RCC 7860 (cell line): ENCODE data around the gene KRT31.
"Not testable (repeated sequence)": the region's sequence is repeated elsewhere in the genome, so short reads cannot be mapped to it uniquely, and the experiment has no call there.

Experiments
- DNase-seq: peaks from one replicate; pipeline ENCODE4 v3.0.0-alpha.2; 2015; ENCODE audit warnings: low spot score
- FAIRE-seq: peaks from 2 replicates; lab custom pipeline; 2012; peaks lifted over from hg19 to GRCh38; lab: Jason Lieb, UNC

Gene KRT31

GRCh38 chr17:41396996-41397660, at the start of gene KRT31:
KRT31 (minus strand) TSS chr17:41397608; CDS start chr17:41397539, 69 bp downstream.
- no peak for DNase-seq
- no peak for FAIRE-seq

DNA sequence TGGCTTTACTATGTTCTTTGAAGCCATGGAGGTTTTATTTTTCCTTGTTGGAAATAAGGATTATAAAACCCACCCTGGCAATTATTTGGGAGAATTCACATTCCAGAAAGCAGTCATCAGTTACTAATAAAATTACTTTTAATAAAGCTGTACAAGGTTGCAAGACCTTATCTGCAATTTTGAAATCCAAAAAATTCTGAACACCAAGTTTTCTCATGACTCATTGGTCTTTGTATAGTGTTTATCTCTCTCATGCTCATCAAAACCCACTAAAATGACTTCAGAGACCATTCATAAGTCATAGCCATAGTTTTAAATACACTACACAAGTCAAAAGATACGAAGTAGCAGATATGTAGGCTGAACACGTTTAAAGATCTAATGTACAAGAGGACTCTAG, 49.4 kb upstream of the KRT31 start:
- FAIRE-seq (no peak), DNase-seq (peak; percentile 13)

DNA sequence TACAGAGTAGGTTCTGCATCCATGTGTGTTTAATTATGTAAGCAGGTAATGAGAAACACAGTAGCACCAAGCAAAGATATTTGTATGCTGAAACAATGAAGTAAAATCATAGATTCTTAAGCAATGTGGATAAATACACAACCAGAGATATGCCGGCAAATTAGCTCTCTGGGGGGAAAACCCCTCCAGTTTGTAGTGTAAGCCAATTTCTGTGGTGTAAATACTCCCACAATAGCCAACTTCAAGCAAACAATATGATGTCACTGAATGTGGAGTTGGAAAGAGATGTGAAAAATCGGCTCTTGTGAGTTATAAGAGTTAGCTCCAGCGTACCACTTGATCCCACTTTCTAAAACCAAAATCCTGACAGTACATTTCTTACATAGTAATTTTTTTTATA, 47.2 kb upstream of the KRT31 start:
- DNase-seq (no peak), FAIRE-seq (no peak)

DNA sequence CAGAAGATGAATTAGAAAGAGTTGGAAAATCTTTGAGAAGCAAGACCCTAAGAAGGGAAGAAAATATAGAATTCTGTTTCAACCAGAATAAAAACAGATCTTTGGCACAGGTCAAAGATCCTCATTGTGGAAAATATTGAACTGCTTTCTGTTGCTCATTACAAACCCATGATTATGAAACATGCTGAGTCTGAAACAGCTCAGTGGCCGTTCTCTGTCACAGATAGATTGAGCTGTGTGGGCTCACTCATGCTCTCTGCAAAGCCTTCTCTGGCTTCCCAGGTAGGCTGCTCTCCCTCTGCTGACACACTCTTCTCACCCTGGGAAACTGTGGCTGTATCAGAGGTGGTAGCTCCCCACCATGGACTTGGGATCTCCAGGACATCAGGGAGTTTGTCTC, 46.8 kb upstream of the KRT31 start:
- no peak for DNase-seq
- FAIRE-seq: no peak

GRCh38 chr17:41442739-41443138, 45.3 kb upstream of the KRT31 start:
- FAIRE-seq: no peak
- DNase-seq: peak; percentile 11

DNA sequence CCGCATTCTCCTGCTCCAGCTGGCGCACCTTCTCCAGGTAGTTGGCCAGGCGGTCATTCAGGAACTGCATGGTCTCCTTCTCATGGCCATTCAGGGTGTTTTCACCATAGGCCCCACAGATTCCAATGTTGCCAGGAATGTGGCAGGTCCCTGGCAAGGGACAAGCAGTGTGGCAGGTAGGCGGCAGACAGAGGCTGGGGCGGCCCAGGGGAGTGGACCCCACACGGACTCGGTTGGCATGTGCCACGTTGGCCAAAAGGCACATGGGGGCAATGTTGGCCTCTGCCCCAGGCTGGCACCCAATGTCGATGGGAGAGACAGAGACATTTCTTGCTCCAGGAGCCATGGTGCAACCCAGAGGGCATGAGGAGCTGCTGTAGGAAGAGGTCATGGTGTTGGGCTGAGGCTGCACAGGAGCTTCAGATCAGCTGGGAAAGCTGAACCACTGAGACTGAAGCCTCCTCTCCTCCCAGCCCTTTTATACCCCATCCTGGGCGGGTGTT, 43.2 kb upstream of the KRT31 start, which contains the start of gene KRT38:
Gene KRT38, minus strand, starts transcription at position 453 of the 503 bp plus-strand sequence. Its CDS starts 62 bp downstream, at position 391.
- DNase-seq: no peak
- no peak for FAIRE-seq

DNA sequence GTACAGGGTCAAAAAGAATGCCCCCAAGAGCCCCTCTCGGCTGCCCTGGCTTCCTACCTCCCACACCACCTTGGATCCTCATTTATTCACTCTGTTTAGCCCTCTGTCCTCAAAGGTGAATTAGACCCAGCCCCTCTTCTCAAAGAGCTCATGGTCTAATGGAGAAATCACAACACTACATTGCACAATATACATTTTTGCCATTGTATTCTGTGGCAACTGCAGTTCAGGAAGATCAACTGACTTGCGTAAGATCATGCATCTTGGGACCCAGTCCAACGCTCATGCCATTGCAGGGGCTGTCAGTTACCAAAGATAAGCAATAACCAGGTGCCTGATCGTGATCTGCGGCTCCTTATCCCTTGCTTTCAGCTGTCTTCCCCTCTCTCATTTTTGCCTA, 42.0 kb upstream of the KRT31 start:
- FAIRE-seq (no peak), DNase-seq (no peak)

DNA sequence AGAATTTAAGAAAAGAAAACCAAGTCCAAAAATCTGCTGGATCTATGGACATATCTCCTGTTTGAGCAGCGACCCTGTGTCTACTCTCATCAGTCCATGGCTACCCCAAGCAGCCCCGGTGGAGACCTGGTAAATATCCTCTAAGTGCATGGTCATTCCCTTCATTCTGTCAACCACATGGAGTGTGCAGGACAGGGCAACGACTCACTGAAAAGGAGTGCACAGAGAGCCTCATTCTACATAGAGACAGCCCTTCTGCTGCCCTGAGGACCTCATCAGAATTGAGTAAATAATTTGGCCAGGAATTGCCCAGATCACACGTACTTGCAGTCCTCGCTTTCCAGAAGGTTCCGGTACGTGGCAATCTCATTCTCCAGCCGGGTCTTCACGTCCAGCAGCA, 40.4 kb upstream of the KRT31 start:
- no peak for FAIRE-seq
- DNase-seq: no peak

DNA sequence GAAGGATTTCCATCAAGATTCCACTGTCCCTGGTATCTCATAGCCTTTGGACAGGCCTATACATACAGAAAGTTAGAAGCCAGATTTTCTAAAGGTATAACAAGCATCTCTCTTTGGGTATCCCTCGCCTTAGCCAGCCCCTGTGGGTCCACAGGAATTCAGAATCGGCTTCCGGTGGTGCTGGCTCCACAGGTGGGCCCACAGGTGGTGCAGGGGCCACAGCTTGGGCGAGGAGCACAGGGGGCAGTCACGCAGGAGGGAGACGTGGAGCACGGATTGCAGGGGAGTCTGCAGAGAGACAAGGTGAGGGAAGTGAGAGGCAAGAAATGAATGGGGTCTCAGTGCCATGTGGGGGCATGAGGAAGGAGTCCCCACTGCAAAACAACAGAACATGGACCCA, 39.8 kb upstream of the KRT31 start:
- DNase-seq: no peak
- no peak for FAIRE-seq

DNA sequence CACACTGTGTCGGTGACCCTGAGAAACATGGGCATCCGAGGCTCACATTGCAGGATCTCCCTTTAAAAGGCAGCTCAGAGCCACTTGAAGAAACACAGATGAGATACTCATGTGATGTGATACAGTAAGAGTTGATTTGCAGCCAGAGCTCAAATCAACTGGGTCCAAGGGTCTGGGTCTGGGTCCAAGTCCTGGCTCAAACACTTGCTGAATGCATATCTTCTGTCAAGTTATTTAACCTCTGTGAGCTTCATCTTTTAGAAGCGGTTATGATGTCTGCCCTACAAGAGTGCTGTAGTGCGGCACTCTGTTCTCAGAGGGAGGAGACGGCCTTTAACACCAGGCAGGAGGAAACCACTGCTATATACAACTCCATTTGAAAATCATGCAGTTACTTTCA, 37.0 kb upstream of the KRT31 start:
- FAIRE-seq: no peak
- DNase-seq: no peak

DNA sequence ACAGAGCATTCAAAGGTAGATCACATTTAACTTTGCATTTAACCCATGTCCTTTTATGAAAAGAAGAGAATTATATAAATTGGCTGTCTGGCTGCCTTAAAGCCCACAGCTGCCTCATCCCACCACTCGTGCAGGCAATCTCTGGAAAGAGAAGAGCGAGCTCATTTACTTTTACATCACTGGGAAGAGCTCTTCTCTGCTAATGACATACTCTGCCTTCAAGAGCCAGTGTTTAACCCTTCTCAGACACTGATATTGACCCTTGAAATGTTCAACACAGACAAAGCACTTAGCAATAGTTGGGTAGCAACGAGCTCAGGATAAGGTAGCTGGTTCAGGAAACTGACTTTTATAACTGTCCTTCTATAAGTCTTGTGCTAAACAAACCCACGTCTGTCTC, 36.6 kb upstream of the KRT31 start:
- no peak for FAIRE-seq
- DNase-seq: no peak

DNA sequence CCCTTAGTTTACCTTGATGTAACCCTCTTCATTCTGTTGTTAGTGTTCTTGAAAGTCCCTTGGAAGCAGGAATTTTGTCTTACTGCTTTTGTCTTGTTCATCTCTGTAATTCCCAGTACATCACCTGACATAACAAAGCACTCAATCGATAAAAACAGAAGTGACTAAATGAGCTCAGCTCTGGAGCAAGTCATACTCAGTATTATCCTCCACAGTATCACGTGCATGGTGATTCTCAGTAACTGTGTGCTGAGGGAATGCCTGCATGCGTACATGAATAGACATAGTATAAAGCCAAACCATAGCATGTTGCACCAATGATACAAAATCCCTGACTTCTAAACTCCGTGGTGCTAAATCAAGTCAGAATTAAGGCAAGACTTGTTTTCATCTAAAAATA, 36.2 kb upstream of the KRT31 start:
- no peak for FAIRE-seq
- DNase-seq: no peak

DNA sequence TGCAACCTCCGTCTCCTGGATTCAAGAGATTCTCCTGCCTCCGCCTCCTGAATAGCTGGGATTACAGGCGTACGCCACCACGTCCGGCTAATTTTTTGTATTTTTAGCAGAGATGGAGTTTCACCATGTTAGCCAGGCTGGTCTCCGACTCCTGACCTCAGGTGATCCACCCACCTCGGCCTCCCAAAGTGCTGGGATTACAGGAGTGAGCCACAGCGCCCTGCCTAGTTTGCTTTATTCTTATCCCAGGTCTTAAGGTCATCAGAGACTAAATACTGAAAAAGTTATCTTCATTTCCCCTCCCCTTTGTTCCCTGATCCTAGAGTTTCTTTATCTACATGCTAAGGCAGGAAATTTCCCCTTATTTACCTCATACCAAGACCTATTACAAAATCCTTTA, 33.0 kb upstream of the KRT31 start:
- DNase-seq, FAIRE-seq: not testable (repeated sequence)

DNA sequence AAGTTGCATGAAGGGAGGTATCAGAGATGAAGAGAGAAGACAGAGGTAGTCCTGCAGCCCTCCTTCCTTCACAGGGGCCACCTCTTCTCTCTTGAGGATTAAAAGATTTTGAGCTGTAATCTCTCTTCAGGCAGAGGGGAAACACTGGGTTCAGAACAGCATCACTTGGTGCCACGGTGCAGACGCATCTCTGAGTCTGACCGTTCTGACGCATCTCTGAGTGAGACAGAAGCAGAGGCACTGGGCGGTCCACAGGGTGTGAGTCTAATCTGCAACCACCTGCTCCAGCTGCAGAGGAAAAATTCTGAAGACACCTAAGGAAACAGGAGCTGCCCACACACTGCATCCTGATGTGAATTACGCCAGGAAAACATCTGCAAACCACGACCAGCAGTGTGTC, 32.3 kb upstream of the KRT31 start:
- FAIRE-seq (no peak), DNase-seq (no peak)

GRCh38 chr17:41428591-41429291, 31.3 kb upstream of the KRT31 start:
- DNase-seq (peak; percentile 37), FAIRE-seq (peak; percentile 4)

GRCh38 chr17:41424111-41424635, 26.8 kb upstream of the KRT31 start, which contains the start of gene KRT37:
KRT37 (minus strand) TSS chr17:41424585; CDS start chr17:41424523, 62 bp downstream.
- no peak for DNase-seq
- no peak for FAIRE-seq

GRCh38 chr17:41422586-41422985, 25.2 kb upstream of the KRT31 start:
- not testable (repeated sequence) for FAIRE-seq, DNase-seq

GRCh38 chr17:41421617-41422016, 24.2 kb upstream of the KRT31 start:
- FAIRE-seq (no peak), DNase-seq (no peak)

DNA sequence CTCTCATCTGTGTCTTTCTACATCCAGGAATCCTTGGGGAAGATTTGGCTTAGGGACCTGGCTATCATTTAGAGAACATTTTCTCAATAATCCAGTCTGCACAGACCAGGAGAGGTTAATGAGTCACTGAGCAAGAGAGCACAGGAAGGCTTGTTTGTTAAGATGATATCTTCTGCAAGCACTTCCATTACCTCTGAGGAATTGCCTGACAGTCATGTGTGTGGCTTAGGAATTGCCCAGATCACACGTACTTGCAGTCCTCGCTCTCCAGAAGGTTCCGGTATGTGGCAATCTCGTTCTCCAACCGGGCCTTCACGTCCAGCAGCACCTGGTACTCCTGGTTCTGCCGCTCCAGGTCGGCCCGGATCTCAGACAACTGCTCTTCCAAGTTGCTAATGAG, 23.7 kb upstream of the KRT31 start:
- DNase-seq (peak; percentile 68), FAIRE-seq (peak; percentile 31)

- no peak for FAIRE-seq
- no peak for DNase-seq
These were observed 22.7 kb upstream of the KRT31 start for GRCh38 chr17:41420134-41420533.

DNA sequence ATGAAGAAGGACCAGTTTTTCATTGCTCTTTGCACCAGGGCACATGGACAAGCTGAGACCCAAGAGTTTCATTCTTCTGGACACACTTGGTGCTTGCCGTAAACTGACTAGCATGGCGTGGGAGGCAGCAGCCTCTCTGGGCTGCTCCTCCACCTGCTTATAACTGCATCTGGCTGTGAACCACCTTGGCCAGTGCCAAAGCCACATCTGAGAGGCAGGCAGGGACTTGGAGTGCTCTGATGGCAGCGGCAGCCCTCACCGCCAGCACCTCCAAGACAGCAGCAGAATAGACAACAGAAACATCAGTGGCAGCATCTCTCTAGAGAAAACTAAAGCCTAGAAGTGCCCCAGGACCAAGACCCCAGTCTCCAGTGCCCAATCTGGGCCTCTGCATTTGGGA, 22.3 kb upstream of the KRT31 start:
- DNase-seq (no peak), FAIRE-seq (no peak)
